NCI-H2227 (cell line): ENCODE measurements around the gene RINT1.
"Not testable (repeated sequence)": the region's sequence is repeated elsewhere in the genome, so short reads cannot be mapped to it uniquely, and the experiment has no call there.

Experiments used
- DNase-seq: peaks from one replicate; lab custom pipeline; 2025; ENCODE audit not compliant: unreplicated experiment; lab: John Stamatoyannopoulos, UW

Gene RINT1

DNA sequence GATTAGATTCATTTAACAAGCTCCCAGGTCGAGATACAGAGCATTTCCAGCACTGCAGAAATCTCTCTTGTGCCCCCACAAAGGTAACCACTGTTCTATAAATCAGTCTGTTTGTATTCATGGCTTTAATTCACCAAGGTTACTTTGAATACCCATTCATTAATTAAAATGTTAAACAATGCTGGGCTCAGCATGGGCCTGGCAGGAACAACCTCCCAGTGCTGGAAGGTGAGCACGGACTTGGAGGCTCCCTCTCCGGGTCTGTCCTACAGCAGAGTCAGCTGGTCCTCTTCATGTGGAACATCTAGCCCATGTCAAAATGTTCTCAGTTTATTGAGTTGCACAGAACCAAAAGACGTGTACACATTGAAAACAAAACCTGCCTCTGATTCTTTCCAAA is 64.9 kb downstream of the RINT1 start:
- no peak for DNase-seq

DNA sequence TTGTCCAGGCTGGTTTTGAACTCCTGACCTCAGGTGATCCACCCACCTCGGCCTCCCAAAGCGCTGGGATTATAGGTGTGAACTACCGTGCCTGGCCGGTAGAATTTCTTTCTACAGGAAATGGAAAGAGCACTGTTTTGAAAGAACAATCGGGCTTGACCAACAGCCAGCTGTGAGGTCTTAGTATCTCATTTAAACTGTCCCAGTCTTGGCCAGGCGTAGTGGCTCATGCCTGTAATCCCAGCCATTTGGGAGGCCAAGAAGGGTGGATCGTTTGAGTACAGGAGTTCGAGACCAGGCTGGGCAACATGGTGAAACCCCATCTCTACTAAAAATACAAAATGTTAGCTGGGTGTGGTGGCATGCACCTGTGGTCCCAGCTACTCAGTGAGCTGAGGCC is 67.1 kb downstream of the RINT1 start:
- DNase-seq, result not testable (repeated sequence)

DNA sequence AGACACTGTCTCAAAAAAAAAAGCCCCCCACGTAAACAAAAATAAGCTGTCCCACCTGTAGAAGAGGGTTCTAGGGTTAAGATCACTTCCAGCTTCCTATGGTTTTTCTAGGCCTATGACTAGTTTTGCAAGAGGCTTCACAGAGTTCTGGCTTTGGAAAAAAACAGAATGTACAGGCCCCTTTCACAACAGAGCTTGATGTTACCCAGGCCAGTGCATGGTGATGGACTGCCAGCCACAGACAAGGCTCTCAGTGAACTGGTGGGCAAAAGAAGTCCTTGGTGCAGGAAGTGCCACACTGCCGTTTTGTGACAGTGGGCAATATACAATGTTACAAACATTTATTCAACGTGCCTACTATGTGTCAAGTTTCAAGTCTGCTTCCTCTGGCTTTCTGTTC is 67.5 kb downstream of the RINT1 start:
- no peak for DNase-seq

DNA sequence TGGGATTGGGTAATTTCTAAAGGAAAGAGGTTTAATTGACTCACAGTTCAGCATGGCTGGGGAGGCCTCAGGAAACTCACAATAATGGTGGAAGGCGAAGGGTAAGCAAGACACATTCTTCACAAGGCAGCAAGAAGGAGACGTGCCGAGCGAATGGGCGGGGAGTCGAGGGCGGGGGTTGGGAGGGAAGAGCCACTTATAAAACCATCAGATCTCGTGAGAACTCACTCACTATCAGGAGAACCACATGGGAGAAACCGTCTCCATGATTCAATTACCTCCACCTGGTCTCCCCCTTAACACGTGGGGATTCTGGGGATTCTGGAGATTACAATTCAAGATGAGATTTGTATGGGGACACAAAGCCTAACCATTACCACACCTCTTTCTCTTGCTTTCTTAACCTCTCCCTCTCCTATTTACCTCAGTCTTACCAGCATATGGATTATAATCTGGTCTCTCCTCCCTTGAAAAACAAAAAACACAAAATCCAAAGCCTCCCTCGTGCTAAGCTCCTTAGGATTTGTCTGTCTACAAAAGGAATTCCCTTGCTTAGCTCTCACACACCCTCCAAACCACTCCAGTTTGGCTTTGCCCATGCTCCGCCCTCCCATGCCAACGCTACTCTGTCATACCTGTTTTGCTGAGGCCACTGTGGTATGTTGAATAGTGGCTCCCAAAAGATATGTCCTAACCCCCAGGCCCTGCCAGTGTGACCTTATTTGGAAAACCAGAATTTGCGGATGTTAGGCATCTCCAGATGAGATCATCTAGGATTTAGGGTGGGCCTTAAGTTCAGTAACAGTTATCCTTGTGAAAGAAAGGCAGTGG is 68.9 kb downstream of the RINT1 start:
- no peak for DNase-seq

DNA sequence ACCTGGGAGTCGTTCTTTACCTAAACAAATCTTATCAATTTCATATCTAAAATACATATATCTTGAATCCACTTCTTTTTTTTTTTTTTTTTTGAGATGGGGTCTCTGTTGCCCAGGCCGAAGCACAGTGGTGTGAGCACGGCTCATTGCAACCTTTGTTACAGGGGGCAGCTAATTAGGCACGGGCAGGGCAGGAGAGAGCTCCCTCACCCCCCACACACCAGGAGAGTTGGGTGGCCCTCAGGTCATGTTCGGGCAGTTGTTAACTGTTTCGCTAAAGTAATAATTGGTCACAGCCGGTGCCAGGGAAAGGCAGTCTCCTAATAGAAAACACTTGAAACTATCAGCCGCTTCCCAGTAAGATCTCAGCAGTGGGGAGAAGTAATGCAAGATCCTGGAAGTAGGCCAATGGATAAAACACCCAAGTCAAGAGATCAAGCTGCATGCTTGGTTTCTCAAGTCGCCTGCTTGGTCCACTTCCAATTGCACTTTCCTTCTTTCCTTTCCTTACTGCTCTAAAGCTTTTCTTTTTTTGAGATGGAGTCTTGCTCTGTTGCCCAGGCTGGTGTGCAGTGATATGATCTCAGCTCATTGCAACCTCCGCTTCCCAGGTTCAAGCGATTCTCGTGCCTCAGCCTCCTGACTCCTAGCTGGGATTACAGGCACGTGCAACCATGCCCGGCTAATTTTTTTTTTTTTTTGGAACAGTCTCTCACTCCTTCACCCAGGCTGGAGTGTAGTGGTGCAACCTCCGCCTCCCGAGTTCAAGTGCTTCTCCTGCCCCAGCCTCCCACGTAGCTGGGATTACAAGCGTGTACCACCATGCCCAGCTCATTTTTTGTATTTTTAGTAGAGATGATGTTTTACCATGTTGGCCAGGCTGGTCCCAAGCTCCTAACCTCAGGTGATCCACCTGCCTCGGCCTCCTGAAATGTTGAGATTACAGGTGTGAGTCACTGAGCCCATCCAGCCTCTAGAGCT is 70.6 kb downstream of the RINT1 start:
- DNase-seq, result no peak

DNA sequence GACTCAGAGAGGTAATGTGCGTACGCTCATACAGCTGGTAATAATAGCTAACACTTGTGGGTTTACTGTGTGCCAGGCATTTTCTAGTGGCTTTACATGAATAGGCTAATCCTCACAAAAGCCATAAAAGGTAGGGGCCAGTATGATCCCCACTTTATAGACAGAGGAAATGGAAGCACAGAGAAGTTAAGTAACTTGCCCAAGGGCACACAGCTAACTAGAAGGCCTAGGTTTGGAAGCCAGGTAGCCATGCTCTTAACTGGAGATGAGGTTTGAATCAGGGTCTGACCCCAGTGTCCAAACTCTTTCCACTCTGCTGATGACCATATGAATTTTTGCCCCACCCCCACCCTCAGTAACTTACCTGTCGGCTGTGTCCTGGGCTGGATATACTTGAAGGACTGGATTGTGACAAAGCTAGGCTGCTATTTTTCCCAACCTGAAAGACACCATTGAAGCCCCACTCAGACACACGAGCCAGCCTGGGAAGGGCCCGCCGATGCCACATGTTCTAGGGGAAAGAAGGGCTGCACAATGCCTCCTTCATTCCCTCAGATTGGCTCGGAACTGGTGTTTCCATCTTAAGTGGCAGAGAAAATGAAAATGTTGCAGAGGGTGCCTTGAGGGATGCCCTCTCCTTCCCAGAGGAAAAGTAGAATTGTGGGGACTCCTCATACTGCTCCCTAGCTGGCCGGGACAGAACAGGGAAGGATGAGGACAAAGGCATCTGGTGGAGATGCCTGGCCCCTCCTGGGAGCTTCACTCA is 78.3 kb downstream of the RINT1 start:
- no peak for DNase-seq

DNA sequence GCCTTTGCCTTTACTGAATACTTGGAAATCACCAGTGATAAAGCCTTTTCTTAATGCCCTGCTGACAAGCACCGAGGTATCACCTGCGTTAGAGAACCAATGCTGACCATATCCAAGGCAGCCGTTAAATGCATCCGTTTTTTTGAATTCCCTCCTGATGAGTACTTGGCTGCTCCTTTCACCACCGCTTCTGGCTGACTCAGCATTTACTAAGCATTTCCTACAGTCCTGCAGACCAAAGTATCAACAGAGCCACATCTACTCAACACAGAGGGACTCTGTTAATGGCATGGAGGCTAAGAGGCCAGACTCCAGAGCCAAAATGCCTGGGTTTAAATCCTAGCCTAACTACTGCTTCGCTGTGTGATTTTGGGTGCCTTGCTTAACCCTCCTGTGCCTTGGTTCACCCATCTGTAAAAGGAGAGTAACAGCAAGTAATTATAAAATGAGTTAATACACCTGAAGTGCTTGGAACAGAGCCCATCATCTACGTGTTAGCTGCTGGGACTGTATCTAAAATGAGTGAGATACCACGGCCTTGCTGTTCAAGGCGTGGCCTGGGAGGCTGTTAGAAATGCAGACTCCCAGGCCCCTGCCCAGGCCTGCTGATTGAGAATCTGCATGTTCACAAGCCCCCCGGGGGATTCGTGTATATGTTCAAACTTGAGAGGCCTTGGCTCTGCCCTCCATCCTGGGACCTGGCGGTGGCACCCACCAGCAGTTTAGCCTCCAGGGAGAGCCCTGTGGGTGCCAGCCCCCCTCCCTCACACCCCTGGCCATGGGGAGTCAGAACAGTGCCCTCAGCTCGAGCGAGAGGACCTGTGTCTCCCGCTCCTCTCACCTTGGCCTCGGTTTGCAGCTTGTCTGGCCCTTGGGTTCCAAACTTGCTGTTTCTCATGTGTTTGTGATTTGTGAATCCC is 80.1 kb downstream of the RINT1 start:
- DNase-seq, result no peak

DNA sequence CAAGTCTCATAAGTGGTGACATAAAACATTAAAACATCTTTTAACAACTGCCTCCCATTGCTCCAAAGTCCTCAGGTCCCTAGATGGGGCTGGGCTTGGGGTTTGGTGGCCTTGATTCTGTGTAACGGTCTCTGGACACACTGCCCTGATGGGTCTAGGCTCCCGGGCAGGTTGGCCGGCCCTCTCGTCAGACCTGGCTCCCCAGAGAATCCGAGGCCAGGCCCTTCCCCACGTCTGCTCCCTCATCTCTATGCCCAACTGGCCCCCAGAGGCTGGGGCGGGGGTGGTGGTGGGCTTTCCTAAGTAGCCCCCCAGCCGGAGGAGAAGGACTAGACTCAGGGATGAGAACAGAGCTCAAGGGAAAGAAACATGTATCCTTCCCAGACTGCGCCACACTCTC is 80.8 kb downstream of the RINT1 start:
- DNase-seq, result no peak

DNA sequence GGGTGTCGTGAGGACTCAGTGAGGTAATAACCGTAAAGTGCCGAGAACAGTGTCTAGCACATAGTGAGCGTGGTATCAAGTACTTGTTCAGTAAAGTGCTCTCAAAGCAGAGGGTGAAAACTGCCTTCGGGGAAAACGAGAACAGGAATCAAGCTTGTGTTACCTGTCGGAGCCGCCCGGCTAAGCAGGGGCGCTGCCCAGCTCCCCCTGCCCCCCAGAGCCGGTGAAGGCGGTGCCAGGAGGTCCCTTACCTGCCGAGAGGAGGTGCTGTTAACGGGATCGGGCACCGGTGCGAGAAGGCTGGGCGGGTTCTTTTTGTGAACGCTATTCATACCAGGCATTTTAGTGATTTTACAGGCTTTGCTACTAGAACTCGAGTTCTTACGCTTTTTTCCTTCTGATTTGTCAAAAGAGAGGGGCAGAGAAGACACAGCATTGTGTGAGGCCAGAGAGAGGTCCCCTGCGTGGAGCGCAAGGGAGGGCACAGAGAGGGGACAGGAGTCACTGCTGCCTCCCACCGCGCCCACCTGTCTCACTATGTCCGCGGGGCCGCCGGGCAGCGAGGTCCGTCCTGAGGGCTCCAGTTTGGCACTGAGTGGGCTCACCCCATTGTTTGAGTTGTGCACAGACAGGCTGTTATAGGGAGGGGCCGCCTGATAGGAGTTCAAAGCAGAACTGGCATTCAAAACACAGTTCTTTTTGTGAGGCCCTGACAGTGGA is 81.8 kb downstream of the RINT1 start:
- no peak for DNase-seq

DNA sequence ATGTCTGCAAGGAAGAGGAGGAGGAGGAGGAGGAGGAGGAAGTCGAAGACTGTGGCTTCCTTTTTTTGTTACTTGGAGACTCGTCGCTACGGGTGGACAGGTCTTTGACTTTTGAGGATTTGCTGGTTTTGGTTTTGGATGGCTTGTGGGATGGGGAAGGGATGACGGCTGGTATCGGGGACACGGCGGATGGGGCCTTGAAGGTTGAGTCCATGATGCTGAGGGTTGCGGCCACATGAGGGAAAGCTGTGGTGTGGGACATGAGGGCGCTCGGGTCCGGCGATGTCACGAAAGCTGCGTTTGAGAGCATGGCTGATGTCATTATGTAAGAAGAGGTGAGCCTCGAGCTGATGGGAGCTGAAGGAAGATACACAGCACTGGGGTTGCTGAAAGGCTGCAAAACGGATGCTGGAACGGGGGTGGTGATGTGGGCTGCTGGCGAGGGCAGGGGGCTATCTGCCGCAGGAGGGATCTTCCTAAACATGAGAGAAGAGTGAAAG is 82.4 kb downstream of the RINT1 start:
- DNase-seq, result no peak
